Ishikawa (cell line): ENCODE measurements around the gene EPB41.

Source experiments
- CEBPB ChIP-seq: IDR thresholded peaks from 2 replicates; pipeline ENCODE4 v1.6.1; 2012
- CREB1 ChIP-seq: IDR thresholded peaks from 2 replicates; pipeline ENCODE4 v1.6.1; 2012; ENCODE audit warnings: low read depth
- EGR1 ChIP-seq: IDR thresholded peaks from 2 replicates; pipeline ENCODE4 v1.6.1; 2012
- EP300 ChIP-seq: IDR thresholded peaks from 2 replicates; pipeline ENCODE4 v1.6.1; 2012; ENCODE audit warnings: borderline replicate concordance
- FOXM1 ChIP-seq: IDR thresholded peaks from 2 replicates; pipeline ENCODE4 v1.6.1; 2012; ENCODE audit warnings: low read depth, borderline replicate concordance
- MAX ChIP-seq: IDR thresholded peaks from 2 replicates; pipeline ENCODE4 v1.6.1; 2012
- NFIC ChIP-seq: IDR thresholded peaks from 2 replicates; pipeline ENCODE4 v1.6.1; 2012
- RAD21 ChIP-seq: IDR thresholded peaks from 2 replicates; pipeline ENCODE4 v1.6.1; 2012; ENCODE audit warnings: low read depth
- REST ChIP-seq: IDR thresholded peaks from 2 replicates; pipeline ENCODE4 v1.6.1; 2012; ENCODE audit warnings: low read depth, mild to moderate bottlenecking
- TAF1 ChIP-seq: IDR thresholded peaks from 2 replicates; pipeline ENCODE4 v1.6.1; 2012; ENCODE audit warnings: low read depth, mild to moderate bottlenecking
- TCF12 ChIP-seq: IDR thresholded peaks from 2 replicates; pipeline ENCODE4 v1.6.1; 2012; ENCODE audit warnings: low read depth
- TEAD4 ChIP-seq: IDR thresholded peaks from 2 replicates; pipeline ENCODE4 v1.6.1; 2012
- USF1 ChIP-seq: IDR thresholded peaks from 2 replicates; pipeline ENCODE4 v1.6.1; 2012
- YY1 ChIP-seq: IDR thresholded peaks from 2 replicates; pipeline ENCODE4 v1.6.1; 2012; ENCODE audit warnings: low read depth
- ZBTB7A ChIP-seq: IDR thresholded peaks from 2 replicates; pipeline ENCODE4 v1.6.1; 2012; ENCODE audit warnings: low read depth

The EPB41 gene

GRCh38 chr1:28927266-28927647 lies 12.9 kb downstream of the EPB41 start:
- no peak for TF ChIP-seq TAF1
- no peak for TF ChIP-seq TCF12
- no peak for TF ChIP-seq TEAD4
- no peak for TF ChIP-seq NFIC
- TF ChIP-seq RAD21: no peak
- TF ChIP-seq CEBPB: no peak
- TF ChIP-seq USF1: no peak
- TF ChIP-seq EP300: no peak
- TF ChIP-seq REST: no peak
- TF ChIP-seq CREB1: no peak
- TF ChIP-seq EGR1: no peak
- TF ChIP-seq MAX: no peak
- no peak for TF ChIP-seq FOXM1
- TF ChIP-seq YY1: no peak
- TF ChIP-seq ZBTB7A: no peak

- no peak for TF ChIP-seq FOXM1
- no peak for TF ChIP-seq EGR1
- no peak for TF ChIP-seq CEBPB
- no peak for TF ChIP-seq CREB1
- TF ChIP-seq YY1: no peak
- TF ChIP-seq ZBTB7A: no peak
- no peak for TF ChIP-seq TAF1
- no peak for TF ChIP-seq MAX
- TF ChIP-seq TCF12: no peak
- no peak for TF ChIP-seq USF1
- no peak for TF ChIP-seq EP300
- TF ChIP-seq TEAD4: no peak
Measured at GRCh38 chr1:28927648-28928313, 13.4 kb downstream of the EPB41 start.

- TF ChIP-seq CREB1 (no peak), YY1 (no peak), CEBPB (no peak)
Measured at GRCh38 chr1:28928314-28928941, 14.1 kb downstream of the EPB41 start.

- TF ChIP-seq CEBPB: no peak
- no peak for TF ChIP-seq USF1
- TF ChIP-seq YY1: no peak
- no peak for TF ChIP-seq TAF1
- no peak for TF ChIP-seq ZBTB7A
- no peak for TF ChIP-seq EGR1
- no peak for TF ChIP-seq CREB1
- no peak for TF ChIP-seq TCF12
- TF ChIP-seq RAD21: no peak
- no peak for TF ChIP-seq EP300
Measured at GRCh38 chr1:28933277-28933676, 18.9 kb downstream of the EPB41 start.

GRCh38 chr1:28933918-28934317 lies 19.5 kb downstream of the EPB41 start:
- no peak for TF ChIP-seq TAF1
- no peak for TF ChIP-seq NFIC
- no peak for TF ChIP-seq ZBTB7A
- TF ChIP-seq REST: no peak
- TF ChIP-seq RAD21: no peak
- no peak for TF ChIP-seq FOXM1
- no peak for TF ChIP-seq USF1
- no peak for TF ChIP-seq MAX
- no peak for TF ChIP-seq TEAD4
- TF ChIP-seq CREB1: no peak
- TF ChIP-seq EP300: no peak
